ENCODE data around the gene EMILIN2.
A peak's percentile ranks its signal among the peaks of the same experiment; 100 is the strongest.

The EMILIN2 gene

DNA sequence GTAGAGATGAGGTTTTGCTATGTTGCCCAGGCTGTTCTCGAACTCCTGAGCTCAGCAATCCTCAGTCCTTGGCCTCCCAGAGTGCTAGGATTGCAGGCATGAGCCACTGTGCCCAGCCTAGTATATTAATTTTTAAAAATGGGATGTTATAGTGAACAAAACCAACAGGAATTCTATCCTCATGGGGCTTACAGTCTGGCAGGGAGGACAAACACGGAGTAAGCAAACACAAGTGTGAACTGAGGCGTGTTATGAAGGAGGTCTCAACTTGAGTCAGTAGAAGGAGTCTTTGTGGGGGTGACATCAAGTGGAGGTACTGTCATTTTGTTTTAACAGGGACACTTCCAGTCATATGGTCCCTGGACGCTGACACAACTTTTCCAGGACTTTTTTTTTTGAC is 33.1 kb downstream of the EMILIN2 start:
- no peak for DNase-seq

- no peak for DNase-seq
Measured at GRCh38 chr18:2880473-2880872, 33.7 kb downstream of the EMILIN2 start.

DNA sequence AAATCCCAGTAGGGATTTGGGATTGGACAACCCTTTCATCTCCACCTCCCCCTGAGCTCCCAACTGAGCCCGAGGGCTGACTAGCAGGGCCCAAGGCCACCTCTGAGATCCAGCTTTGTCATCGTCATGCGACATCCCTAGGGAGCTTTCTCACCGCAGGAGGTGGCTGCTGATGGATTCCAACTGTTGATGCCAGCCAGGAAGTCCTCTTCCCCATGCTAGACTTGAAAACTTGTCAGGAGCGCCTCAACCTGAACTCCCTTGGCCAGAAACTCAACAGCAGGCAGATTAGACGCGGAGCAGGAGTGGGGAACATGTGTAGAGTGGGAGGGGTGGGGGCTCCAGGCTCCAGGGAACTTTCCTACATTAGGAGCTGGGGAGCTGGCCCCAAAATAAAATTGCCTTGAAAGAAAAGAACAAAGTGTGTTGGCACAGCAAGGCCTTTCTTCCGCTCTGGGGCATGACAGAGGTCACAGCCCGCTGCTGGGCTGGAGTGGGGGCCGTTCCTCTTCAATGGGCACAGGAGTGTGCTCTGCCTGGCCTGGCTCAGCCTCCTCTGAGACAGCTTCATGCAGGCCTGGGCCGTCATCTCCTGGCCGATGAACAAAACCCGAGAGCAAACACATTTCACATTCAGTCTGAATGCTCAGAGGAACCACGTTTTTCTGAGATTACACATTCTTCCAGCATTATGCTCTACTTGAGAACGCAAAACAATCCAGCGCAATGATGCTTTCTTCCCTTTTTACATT is 34.5 kb downstream of the EMILIN2 start:
- DNase-seq: no peak

DNA sequence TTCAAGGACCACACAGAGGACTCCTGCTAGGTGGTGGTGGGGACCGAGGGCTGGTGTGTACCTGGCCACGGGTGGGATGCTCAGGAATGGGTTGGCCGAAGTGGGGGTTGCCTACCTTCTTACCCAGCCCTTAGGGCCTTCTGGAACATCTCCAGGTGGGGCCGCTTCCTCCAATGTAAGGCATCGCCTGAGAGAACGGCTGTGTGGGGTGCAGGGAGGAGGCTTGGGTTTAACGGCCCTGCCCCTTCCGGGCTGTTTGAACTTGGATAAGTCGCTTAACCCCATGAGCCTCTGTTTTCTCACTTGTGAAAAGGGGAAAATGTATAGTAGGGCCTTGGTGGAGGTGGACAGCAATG is 35.0 kb downstream of the EMILIN2 start:
- DNase-seq: no peak

DNA sequence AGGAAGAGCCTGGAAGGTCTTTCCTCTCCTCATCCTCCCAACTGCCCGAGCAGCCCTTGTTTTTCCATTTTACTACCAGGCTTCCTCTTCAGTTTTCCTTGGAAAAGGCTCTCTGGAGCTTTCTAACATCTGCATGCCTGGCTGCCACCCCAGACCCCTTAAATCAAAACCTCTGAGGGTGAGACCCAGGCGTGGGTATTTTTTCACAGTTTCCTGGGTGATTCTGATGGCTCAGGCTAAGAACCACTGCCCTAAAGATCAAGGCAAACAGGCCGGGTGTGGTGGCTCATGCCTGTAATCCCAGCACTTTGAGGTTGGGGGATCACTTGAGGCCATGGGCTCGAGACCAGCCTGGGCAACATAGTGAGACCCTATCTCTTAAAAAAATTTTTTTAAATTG is 35.4 kb downstream of the EMILIN2 start:
- no peak for DNase-seq

DNA sequence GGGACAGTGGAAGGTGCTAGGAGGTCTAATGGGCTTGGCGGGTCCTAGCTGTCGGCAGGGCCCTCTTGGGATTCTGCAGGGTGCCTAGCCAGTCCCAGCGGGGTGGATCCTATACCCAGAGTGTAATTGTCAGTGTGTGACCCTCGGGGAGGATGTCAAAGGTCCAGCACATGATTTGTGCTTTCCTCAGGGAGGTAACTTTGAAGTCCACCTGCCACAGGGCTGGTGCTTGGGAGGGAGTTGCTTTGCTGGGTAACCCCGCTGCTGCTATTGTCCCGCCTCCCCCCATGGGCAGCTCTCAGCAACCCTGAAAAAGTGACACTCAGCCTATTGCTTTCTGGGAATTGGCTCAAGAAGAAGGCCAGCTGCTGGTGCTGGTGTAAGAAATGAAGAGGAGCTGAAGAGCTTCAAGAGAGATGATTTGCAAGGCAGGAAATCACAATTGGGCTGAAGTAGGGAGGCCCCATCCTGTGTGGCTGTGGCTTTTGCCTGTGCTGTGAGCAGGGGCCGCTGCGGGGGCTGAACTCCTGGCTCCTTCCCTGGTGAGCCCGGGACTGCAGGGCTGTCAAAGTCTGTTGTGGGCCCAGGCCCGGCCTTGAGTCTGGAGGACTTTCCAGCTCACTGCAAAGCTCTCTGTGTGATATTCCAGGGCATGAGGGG is 36.4 kb downstream of the EMILIN2 start:
- no peak for DNase-seq

DNA sequence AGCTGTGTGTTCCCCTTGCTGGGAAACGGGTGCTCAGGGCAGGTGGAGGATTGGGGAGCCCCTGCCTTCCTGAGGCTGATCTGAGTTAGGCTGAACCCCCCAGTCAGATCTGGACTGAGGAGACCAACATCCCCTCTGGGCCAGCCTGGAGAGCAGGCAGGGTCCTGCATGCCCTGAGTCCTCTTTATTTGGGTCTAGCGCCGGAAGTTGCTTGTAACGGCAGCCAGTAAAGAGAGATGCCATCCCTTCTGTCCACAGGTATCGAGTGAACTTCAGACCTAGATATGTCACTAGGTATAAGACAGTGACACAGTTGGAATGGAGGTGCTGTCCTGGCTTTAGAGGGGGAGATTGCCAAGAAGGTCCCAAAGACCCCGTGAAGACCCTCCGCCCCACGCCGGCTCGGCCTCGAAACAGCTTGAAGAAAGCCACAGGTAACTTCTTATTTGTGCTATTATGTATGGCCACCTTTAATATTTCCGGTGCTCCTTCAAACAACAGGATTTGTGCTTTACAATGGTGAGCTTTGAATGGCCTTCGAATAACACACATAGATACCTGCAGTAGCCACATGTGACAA is 38.0 kb downstream of the EMILIN2 start:
- no peak for DNase-seq

GRCh38 chr18:2887470-2887869 is 40.7 kb downstream of the EMILIN2 start:
- DNase-seq: no peak

DNA sequence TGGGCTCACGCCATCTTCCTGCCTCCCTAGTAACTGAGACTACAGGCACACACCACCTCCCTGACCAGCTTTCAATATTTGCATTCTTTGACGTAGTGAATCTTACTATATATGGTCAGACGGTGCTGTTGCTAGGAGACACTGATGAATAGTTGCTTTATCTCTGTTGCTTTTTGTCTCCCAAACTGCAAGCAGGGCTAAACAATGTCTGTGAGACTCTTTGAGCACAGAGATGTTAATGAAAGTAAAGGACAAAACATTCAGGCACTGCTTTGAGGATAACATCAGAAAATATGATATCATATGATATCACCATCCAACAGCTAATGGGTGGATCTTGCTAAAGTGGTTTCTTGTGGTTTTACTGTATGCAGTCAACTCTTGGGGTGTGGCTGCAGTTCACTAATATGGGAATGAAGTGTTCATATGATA is 43.0 kb downstream of the EMILIN2 start:
- DNase-seq: peak; percentile 36

DNA sequence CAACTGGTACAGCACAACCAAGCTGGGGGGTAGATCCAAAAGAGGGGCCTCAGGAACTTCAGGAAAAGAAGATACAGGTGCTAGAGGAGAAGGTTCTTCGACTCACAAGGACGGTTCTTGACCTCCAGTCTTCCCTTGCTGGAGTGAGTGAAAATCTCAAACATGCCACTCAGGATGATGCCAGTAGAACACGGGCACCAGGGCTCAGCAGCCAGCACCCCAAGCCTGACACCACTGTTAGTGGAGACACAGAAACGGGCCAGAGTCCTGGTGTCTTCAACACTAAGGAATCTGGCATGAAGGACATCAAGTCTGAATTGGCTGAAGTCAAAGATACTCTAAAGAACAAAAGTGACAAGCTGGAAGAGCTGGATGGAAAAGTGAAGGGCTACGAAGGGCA is 43.8 kb downstream of the EMILIN2 start:
- no peak for DNase-seq

GRCh38 chr18:2891526-2892431 is 45.0 kb downstream of the EMILIN2 start:
- no peak for DNase-seq

GRCh38 chr18:2893056-2893455 is 46.2 kb downstream of the EMILIN2 start:
- no peak for DNase-seq

GRCh38 chr18:2893676-2894075 is 46.9 kb downstream of the EMILIN2 start:
- DNase-seq: no peak

DNA sequence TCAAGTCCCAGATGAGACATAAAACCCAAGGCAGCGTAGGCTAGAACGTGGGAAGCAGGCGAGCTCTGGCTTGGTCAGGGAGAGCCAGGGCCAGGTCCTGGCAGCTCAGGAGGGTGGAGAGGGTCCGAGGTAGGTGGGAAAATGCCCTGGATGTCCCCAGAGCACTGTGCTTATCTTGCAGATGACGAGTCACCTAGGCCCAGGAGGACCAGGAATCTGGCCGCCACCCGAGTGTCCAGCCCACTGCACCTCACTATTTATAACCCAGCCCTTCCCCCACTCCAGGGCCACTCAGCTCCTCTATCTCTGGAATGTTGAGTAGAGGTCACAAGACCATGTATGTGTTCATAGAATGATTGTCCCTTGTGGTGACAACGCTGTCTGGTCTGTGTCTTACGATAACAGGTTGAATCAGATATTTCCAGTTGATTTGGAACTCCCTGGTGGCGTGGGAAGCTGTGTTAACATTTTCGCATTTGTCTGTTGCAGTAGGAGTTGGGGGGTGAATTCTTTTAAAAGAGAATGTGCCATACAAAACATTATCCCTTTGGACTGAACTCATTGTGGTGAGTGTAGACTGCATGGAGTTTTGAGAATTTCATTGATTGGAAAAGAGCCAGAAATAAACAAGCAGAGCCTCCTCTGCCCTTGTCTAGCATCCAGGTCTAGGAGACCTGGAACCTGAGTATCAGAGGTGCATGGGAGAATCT is 47.5 kb downstream of the EMILIN2 start:
- no peak for DNase-seq

DNA sequence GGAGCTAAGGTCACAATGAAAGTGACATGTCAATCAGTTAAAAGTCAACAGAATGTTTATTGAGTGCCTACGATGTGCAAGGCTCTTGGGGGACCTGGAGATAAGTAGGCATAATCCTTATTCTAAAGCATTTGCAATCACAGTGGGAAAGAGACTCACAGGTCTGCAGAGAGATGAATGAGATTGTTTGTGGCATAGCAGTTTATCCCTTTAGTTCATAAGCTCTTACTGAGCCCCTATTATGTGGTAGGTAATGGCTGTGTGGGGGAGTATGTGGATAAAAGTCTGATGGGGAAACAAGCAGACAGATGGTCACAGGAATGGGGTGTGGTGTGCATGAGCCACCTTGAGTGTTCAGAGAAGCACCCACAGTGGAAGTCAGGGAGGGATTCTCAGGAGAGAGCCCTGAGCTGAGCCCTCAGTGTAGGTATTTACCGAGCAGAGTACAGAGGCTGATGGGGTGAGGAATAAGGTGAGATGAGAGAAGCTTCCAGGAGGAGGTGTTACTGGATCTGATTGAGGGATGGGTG is 48.1 kb downstream of the EMILIN2 start:
- DNase-seq: no peak

DNA sequence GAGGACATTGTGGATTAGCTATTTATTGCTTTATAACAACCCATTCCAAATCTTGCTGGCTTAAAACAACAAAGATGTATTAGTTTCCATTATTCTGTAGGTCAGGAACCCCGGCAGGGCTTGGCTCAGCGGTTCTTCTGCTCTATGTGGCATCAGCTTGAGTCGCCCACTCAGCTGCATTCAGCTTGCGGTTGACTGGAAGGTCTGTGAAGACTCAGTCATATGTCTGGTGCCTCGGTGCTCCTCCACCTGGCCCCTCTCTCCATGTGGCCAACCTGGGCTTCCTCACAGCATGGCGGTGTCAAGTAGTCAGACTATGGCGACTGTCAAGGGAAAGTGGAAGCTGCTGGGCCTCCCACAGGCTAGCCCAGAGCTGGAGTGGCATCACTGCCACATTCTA is 48.6 kb downstream of the EMILIN2 start:
- no peak for DNase-seq

DNA sequence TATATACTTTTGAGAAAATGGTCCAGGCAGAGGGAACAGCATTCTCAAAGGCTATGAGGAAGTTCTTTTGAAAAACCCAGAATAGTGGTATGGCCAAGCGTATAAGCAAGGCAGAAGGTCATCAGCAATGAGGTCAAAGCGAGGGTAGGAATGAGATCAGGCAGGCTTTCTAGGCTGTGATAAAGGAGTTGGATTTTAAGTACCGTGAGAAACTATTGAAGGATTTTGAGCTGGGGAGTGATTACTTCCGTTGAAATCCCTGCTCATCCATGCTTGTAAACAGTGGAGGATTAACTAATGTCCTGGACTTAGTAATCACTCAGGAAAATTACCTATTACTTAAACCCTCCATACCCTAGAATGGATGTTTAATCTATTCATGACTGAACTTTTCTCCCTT is 50.2 kb downstream of the EMILIN2 start:
- no peak for DNase-seq

DNA sequence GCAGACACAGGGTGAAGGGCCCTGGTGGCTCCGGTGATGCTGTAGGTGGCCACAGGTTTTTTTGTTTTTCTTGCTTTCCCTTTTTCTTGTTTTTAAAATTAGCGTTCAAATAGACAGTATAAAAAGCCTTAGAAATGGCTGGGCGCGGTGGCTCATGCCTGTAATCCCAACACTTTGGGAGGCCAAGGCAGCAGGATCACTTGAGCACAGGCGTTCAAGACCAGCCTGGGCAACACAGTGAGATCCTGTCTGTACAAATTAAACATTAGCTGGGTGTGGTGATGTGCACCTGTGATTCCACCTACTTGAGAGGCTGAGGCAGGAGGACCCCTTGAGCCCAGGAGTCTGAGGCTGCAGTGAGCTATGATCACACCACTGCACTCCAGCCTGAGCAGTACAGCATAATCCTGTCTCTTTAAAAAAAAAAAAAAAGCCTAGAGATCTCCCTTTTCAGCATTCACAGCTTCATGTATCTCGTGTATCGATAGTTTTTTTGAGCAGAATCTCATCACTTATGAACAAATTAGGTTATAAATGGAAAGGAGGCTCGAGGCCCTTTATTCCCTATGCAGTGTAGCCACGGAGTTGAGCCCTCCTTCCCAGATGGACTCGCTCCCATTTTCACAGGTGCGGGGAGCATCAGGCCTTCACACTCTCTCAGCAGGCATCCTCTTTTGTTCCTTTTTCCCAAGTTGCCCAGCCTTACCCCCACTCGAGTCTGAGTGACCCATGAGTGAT is 50.8 kb downstream of the EMILIN2 start:
- no peak for DNase-seq

- DNase-seq: no peak
Measured at GRCh38 chr18:2898186-2898640, 51.4 kb downstream of the EMILIN2 start.

GRCh38 chr18:2900684-2901422 is 54.0 kb downstream of the EMILIN2 start:
- DNase-seq: no peak

Data from NCI-H748 treated with DMSO at 0.1 percent for 48 hours (cell line).